Measurements from ENCODE around the gene KCNIP1. TPM values are rescaled to one million over a fixed set of nuclear protein-coding genes. Genes with fewer than 3 reads are reported as not detected.
"Not testable (repeated sequence)": the region's sequence is repeated elsewhere in the genome, so short reads cannot be mapped to it uniquely, and the experiment has no call there.

KCNIP1 gene
- total RNA-seq, 1 donor from 2014 or later = 5.3 TPM

GRCh38 chr5:170541146-170541769, 37.4 kb downstream of the KCNIP1 start:
- TF ChIP-seq CTCF (conservative IDR thresholded peaks at IDR 0.05) = no peak
- H3K27me3 Mint-ChIP-seq = peaks cover 20% of the 10 kb centered on the region
- no peak overlapping the region for H3K27ac Mint-ChIP-seq
- no peak for DNase-seq (ENCODE audit: extremely low spot score, unreplicated experiment)
- no peak overlapping the region for H3K4me3 Mint-ChIP-seq
- H3K9me3 Mint-ChIP-seq = peaks cover 16% of the 10 kb centered on the region
- no peaks in the 10 kb centered on the region for H3K36me3 Mint-ChIP-seq
- H3K4me1 Mint-ChIP-seq (ENCODE audit: unreplicated experiment) = peaks cover 32% of the 10 kb centered on the region

GRCh38 chr5:170542691-170543293, 39.0 kb downstream of the KCNIP1 start:
- Mint-ChIP-seq H3K27me3 (peaks cover 22% of the 10 kb centered on the region), H3K27ac (no peak overlapping the region), H3K36me3 (no peaks in the 10 kb centered on the region), H3K9me3 (peaks cover 16% of the 10 kb centered on the region), H3K4me1 (ENCODE audit: unreplicated experiment) (peaks cover 23% of the 10 kb centered on the region), H3K4me3 (no peak overlapping the region)
- DNase-seq (ENCODE audit: extremely low spot score, unreplicated experiment) = no peak
- TF ChIP-seq CTCF (conservative IDR thresholded peaks at IDR 0.05) = no peak

GRCh38 chr5:170545313-170545712, 41.5 kb downstream of the KCNIP1 start:
- Mint-ChIP-seq H3K4me1 (ENCODE audit: unreplicated experiment) (peaks cover 7% of the 10 kb centered on the region), H3K9me3 (peaks cover 16% of the 10 kb centered on the region), H3K27ac (no peak overlapping the region), H3K27me3 (peaks cover 15% of the 10 kb centered on the region), H3K36me3 (no peaks in the 10 kb centered on the region), H3K4me3 (no peak overlapping the region)
- DNase-seq (ENCODE audit: extremely low spot score, unreplicated experiment) = no peak
- no peak for TF ChIP-seq CTCF (conservative IDR thresholded peaks at IDR 0.05)

GRCh38 chr5:170545811-170546210, 42.0 kb downstream of the KCNIP1 start:
- Mint-ChIP-seq H3K9me3 (peaks cover 16% of the 10 kb centered on the region), H3K4me3 (no peak overlapping the region), H3K36me3 (no peaks in the 10 kb centered on the region), H3K27me3 (peaks cover 15% of the 10 kb centered on the region), H3K27ac (no peak overlapping the region), H3K4me1 (ENCODE audit: unreplicated experiment) (peaks cover 7% of the 10 kb centered on the region)
- DNase-seq (ENCODE audit: extremely low spot score, unreplicated experiment) = no peak
- no peak for TF ChIP-seq CTCF (conservative IDR thresholded peaks at IDR 0.05)

GRCh38 chr5:170546282-170546681, 42.5 kb downstream of the KCNIP1 start:
- no peak for TF ChIP-seq CTCF (conservative IDR thresholded peaks at IDR 0.05)
- no peak for DNase-seq (ENCODE audit: extremely low spot score, unreplicated experiment)
- no peaks in the 10 kb centered on the region for H3K36me3 Mint-ChIP-seq
- H3K27me3 Mint-ChIP-seq = peaks cover 15% of the 10 kb centered on the region
- no peak overlapping the region for H3K27ac Mint-ChIP-seq
- no peak overlapping the region for H3K4me3 Mint-ChIP-seq
- peaks cover 16% of the 10 kb centered on the region for H3K9me3 Mint-ChIP-seq
- H3K4me1 Mint-ChIP-seq (ENCODE audit: unreplicated experiment) = peaks cover 7% of the 10 kb centered on the region

GRCh38 chr5:170550382-170550781, 46.6 kb downstream of the KCNIP1 start:
- H3K27me3 Mint-ChIP-seq = peaks cover 23% of the 10 kb centered on the region
- not testable (repeated sequence) for H3K4me1 Mint-ChIP-seq (ENCODE audit: unreplicated experiment); H3K27ac Mint-ChIP-seq

More at GRCh38 chr5:170550382-170550781, 46.6 kb downstream of the KCNIP1 start:
- not testable (repeated sequence) for H3K9me3 Mint-ChIP-seq; DNase-seq (ENCODE audit: extremely low spot score, unreplicated experiment); H3K36me3 Mint-ChIP-seq; H3K4me3 Mint-ChIP-seq

Data from type B pancreatic cell (in vitro differentiated cells).